GM21390 (cell line): Measurements from ENCODE around the gene HPD.
"Not testable (repeated sequence)": the region's sequence is repeated elsewhere in the genome, so short reads cannot be mapped to it uniquely, and the experiment has no call there.

ENCODE experiments used
- ATAC-seq: cut with Tn5 transposase; IDR thresholded peaks from one replicate; pipeline ENCODE4 v1.9.1; 2021; ENCODE audit not compliant: unreplicated experiment

Gene HPD

GRCh38 chr12:121800694-121801594 is 57.7 kb downstream of the HPD start:
- no peak for ATAC-seq

DNA sequence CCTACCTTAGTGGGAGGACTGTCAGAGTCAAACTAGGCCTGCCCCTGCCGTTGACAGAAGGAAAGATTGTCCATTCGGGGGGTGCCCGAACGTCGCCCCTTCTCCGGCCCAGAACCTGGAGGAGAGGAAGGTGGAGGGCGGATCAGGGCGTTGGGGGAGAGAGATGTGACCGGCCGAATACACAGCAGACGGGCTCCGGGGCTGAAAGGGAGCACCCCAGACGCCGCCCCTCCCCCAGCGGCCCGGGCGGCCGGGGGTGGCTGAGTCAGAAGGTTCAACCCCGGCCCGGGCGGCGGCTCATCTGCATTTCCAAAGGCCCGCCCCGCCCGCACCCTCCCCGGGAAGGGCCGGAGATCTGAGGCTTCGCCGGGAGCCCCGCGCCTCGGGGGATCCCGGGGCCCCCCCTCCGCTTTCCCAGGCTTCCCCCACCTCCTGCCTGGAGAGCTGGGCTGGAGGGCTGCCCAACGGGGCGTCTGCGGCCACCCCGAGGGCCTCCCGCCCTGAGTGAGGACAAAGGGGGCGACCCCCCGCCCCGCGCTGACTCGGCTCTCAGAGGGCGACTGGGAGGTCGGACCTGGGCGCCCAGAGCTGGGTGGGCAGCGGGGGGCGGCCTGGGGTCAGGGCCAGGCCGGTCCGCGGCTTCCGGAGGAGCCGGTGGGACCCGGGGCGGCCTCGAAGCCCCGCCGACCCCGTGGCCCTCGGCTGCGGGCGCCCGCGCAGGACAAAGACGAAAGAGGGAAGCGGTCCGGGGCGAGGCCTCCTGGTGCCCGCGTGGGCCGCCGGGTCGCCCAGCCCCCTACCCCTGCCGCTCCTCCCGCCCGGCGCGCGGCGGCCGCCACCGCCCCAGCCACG is 58.6 kb downstream of the HPD start:
- ATAC-seq: peak; percentile 22

DNA sequence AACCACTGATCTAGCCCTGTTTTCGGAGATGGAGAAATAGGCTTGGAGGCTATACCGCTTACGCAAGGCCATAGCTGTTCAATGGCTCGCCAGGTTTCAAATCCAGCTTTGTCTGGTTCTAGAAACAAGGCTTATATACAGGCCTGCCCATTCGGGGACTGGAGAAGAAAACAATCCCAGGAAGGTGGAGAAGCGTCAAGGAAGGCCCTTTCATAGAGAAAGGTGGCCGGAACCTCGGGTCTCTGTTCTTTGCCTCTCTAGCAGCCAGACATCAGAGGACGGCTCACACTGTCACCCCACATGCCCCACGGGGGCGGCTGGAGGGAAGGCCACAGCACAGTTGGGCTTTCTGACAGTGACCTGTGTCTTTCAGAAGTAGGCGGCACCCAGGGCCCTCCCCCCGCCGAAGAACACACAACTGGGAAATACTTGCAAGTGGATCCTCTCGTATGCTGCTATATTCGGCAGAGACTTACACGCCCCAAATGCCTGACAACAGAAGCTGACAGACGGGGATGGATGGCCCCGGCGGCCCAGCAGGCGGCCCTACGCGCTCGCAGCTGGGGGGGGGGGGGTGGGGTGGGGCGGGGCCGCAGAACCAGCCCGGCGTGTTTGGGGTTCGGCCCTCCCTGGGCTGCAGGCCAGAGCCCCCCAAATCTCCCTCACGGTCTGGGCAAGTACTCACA is 59.4 kb downstream of the HPD start:
- no peak for ATAC-seq

GRCh38 chr12:121798787-121799155 is 59.9 kb downstream of the HPD start:
- ATAC-seq: no peak

GRCh38 chr12:121797937-121798786 is 60.5 kb downstream of the HPD start:
- ATAC-seq: no peak

- no peak for ATAC-seq
These were observed 61.6 kb downstream of the HPD start for GRCh38 chr12:121796855-121797751.

GRCh38 chr12:121795034-121795968 is 63.4 kb downstream of the HPD start:
- ATAC-seq: peak; percentile 17

GRCh38 chr12:121794534-121795033 is 64.1 kb downstream of the HPD start:
- peak; percentile 1 for ATAC-seq

DNA sequence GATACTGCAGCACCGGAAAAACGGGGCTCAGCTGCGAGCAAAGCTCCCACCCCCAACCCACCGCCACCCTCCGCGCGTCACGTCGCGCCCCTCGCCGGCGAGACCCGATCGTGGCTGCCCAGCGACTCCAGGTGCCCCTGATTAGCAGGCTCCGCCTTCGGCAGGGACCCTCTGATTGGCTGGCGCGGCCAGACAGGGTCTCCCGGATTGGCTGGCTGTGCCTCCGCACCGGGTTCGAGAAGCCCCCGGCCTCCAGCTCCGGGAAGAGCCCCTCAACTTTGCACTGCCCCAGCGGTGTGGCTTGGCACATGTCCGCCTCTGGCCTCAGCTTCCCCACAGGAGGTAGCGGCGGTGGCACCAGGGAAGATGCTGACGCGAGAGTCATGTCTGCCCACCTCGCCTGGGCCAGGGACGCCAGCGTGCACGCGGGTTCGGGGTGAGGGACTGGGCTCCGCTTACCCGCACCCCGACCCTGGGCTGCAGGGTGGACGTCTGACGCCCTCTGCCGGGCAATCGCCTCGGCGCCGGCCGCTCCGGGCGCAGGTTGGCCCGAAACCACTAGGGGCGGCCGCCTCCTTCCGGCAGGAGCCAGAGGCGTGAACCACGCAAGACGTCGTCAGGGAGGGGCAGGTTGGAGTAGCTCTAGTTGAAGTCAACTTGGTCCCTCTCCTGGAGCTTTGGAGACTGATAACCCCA is 64.7 kb downstream of the HPD start:
- peak; percentile 39 for ATAC-seq

GRCh38 chr12:121793440-121793837 is 65.2 kb downstream of the HPD start, which contains the start of gene RHOF:
Gene RHOF, minus strand, starts transcription at chr12:121793688. Its CDS starts 55 bp downstream, at chr12:121793633.
- peak; percentile 21 for ATAC-seq

DNA sequence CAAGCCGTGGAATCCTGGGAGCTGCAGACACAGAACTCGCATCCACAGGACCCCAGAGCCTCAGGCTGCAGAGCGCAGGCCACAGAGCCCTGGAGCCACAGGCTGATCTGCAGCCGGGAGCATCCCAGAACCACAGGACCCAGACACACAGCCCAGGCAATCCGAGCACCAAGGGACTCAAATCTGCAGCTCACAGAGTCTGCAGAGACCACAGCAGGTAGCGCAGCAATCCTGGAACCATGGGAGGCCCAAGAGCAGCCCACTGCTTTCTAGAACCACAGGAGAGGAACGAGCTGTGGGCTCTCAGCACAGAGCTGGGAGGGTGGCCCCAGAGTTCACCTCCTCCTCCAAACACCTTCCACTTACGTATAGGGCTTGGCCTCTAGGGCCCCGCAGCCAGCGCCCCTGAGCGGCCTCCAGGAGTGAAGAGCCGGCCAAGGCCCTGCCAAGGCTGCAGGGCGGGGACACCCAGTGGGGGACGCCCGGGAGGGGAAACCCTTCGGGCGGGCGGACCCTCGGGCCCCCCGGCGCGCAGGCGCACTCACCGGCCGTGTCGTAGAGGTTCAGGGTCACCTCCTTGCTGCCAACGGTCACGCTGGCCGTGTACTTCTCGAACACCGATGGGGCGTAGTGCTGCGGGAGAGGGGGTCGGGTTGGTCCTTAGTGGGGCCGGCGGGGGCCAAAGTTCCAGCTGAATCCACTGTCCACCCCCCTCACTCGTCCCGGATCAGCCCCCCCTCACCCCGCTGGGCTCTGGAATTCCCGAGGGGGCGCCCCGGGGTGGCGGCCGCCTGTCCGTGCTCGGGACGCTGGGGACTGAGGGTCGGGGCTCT is 65.8 kb downstream of the HPD start:
- no peak for ATAC-seq

DNA sequence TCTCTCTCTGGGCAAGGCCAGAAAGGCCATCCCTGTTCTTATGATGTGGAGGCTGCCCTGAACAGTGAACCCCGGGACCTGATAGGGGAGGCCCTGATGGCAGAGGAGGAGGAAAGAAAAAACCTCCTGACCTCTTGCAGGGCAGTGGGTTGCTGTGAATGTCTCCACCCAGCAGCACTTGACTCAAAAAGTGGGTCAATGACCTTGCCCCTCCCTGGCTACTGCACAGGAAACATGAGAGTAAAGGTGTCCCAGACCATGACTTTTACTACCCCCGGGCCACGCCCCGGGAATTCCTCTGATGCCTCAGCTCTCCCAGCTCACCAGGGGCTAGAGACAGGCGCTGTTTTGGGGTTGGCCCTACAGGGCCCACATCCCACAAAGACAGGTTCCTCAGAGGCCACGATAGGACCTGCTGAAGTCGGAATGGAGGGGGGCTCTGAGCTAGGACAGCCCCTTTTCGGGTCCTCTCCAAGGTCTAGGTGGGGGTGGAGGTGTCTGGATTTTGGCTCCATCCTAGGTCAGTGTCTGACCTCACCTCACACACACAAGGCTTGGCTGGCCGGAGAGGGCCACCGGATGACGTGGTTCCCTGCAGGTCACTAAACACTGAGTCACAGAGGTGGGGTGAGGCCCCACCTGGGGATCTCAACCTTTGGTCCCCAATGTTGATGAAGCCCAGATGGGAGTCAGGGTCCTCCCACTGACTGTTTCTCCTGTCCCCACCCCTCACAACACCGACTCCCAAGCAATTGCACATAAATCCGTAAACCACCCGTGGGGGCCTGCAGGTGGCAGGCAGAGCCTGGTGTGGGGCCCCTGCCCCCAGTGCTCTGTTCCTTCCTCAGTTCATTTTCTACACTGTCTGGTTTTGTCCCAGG is 66.7 kb downstream of the HPD start:
- no peak for ATAC-seq

- ATAC-seq: not testable (repeated sequence)
These were observed 67.9 kb downstream of the HPD start for GRCh38 chr12:121790785-121791184.

DNA sequence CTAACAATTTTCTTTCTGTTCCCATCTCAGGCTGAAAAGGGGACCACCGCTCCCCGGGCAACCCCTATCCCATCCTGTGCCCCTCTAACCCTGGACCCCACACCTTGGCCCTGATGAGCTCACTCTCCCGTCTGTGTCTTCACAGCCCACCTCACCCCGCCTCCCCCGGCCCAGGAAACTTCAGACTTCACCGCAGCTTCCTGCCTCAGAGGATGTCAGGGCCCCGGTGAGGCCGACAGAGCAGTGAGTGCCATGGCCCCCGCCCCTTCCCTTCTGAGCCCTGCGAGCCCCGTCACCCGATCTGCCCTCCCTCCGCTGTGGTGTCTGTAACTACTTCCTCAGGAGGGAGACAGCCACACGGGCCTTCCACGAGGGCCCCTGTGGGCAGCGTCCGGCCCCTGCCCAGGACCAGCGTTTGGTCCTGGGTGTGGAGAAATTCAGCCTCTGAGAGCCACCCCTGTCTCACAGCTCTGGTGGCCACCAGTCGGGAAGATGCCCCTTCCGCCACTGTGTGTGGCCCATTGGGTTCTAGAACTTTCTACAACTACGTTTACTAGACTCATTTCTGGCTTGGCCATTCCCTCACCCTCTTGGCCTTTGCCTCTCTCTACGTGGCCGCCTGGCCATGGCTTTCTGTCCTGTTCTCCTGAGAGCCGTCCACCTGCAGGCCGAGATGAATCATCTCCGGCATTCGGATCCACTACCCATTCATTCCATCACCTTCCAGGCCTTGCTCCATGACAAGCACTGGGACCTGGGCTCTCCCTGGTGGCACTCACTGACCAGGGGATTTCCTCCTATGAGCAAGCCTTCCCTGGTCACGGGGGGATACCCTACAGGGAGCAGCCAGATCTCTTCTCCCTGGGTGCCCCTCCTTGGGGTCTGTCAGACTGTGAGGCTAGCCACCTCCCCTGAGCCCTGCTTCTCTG is 68.6 kb downstream of the HPD start:
- peak; percentile 35 for ATAC-seq
